HG03045 (cell line): Measurements from ENCODE around the gene LDB1.

Source experiments
- ATAC-seq: cut with Tn5 transposase; IDR thresholded peaks from one replicate; pipeline ENCODE4 v1.9.1; 2021; ENCODE audit warnings: mild to moderate bottlenecking, moderate library complexity; ENCODE audit not compliant: unreplicated experiment

Gene LDB1

DNA sequence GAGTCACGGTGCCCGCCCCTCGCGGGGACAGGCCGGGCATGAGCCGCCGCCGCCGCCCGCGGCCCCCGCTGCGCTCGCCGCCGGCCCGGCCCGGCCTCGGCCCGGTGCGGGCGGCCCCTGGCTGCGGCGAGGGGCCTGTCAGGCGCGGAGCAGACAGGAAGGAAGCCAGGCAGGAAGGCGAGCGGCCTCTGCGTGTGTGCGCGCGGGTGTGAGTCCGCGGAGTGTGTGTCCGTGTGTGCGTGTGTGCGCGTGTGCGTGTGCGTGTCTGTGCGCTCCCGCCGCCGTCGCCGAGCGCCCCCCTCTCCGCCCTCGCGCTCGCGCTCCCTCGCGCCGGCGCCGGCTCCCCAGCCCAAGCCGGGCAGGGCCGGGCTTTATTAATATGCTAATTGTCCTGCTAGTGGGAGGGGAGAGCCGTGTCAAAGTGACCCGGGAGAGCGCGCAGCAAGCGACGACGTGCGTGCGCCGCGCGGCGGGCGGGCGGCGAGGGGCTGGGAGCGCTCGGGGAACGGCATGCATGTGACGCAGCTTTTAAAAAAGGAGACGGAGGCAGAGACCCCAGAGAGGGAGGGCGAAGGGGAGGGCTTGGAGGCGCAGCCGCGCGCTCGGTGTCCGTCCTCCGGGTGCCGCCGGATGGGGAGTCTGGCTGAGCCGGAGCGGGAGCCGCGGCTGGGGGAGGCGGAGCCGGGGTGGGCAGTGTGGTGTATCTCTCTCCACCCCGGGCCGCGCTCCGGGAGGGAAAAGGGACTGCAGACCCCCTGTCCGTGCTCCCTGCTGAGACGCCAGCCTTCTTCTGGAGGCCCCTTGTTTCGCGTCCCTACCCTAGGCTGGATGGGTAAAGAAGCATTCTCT is at the start of gene LDB1:
Gene LDB1 (minus strand): TSS at position 227 of the 849 bp plus-strand sequence. CDS start 258 bp downstream, outside the sequence.
- ATAC-seq = peak; percentile 67

- ATAC-seq = no peak
Observed at GRCh38 chr10:102167861-102168260, 47.7 kb upstream of the LDB1 start.

- ATAC-seq = no peak
Observed at GRCh38 chr10:102163342-102163989, 43.3 kb upstream of the LDB1 start.

DNA sequence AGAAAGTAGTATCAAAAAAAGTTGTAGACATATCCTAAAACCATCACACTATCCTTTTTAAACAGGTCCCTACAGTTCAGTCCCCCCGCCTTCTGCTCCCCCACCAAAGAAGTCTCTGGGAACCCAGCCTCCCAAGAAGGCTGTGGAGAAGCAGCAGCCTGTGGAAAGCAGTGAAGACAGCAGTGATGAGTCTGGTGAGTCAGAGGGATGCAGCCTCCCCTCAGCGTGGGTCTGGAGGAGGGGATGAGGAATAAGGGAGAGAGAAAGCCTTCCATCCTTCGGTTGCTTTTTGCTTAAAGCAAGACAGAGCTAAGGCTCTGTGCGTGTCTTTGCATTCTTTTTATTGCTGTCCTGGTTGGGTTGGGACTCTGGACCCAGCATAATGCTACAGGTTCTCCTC is 39.7 kb upstream of the LDB1 start:
- no peak for ATAC-seq

DNA sequence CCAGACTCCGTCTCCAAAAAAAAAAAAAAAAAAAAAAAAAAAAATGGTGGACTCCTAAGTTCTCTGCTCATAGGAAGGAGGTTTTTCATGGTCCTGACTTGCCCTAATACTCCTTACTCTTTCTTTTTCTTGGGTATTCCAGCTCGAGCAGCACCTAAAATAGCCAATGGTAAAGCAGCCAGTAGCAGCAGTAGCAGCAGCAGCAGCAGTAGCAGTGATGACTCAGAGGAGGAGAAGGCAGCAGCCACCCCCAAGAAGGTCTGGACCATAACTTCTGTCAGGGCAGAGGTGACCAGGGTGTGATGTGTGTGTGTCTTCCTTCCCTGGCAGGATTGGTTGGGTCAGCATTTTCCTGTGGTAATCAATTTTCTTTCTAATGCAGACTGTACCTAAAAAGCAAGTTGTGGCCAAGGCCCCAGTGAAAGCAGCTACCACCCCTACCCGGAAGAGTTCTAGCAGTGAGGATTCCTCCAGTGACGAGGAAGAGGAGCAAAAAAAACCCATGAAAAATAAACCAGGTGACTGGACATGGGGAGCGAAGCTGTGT is 39.0 kb upstream of the LDB1 start:
- ATAC-seq = no peak

DNA sequence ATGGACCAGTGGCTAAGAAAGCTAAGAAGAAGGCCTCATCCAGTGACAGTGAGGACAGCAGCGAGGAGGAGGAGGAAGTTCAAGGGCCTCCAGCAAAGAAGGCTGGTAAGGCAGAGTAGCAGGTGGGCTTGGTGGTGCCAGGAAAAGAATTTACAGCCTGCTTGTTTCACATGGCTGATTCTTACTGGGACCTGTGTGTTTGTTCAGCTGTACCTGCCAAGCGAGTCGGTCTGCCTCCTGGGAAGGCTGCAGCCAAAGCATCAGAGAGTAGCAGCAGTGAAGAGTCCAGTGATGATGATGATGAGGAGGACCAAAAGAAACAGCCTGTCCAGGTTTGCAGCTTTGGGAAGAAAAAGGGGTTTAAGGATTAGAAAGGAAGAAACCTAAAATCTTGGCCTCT is 37.1 kb upstream of the LDB1 start:
- no peak for ATAC-seq

- ATAC-seq = no peak
Observed at GRCh38 chr10:102154466-102155116, 34.4 kb upstream of the LDB1 start.

DNA sequence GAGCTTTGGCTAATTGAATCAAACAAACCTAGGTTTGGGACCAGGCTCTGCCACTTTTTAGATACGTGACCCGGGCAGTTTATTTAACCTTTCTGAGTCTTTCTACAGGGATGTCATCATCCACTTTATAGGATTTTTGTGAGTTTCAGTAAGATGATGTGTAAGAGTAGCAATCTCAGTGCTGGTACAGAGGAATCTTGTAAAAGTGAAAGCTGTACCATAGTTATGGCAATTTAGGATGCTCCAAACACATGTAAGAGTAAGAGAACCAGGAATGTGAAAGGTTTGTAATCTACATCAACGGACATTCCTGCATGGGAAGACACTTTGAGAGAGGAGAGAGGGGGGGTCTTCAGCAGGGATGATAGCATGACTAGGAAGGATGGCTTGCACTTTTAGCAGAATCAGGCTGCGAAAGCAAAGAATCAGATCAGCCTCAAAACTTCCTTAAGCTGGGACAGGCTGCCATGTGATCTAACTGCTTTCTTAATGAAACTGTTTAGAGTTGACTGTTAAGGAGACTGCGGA is 33.0 kb upstream of the LDB1 start:
- ATAC-seq = no peak

DNA sequence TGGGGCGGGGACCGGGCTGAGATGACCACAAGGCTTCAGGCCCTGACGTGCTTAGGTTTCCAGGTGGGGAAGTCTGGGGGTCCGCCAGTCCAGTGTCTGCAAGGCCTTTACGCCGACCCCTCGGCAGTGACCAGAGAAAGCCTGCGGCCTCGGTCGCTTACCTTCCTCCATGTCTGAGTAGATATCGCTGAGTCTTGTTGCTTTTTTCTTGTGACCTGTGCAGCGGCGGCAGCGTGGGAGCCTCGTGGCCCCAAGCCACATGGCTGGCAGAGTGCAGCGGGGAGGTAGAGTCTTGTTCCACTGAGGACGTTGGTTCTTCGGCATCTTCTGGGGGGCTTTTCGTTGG is 32.4 kb upstream of the LDB1 start:
- peak; percentile 9 for ATAC-seq

DNA sequence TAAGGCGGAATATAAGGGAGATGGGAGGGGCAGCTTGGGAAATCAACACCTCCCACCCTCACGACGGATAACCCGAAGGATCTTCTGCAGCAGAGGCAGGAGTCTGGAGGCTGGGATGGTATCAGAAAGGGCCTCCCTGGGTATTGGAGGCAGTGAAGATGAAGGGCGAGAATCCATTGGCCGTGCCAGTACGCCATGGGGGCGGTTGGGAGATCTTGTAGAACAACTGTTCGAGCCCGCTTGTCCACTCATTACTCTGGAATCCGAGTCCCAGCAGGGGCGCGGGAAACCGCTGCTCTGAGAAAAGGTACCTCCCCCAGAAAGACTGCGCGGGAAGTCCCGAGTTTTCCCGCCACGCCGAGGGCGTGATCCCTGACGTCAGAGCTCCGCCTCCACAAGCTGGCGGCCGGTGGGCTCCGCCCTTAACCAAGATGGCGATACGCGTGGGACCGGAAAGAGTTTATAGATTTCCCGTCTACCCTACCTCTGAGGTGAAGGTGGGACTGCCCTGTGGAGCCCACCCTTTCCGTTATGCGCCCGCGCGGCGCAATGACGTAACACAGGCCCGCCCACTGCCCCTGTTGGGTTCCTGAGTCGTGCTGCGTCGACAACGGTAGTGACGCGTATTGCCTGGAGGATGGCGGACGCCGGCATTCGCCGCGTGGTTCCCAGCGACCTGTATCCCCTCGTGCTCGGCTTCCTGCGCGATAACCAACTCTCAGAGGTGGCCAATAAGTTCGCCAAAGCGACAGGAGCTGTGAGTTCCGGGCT is 31.8 kb upstream of the LDB1 start, which contains the start of gene NOLC1:
Gene NOLC1 (plus strand): TSS at position 616 of the 771 bp plus-strand sequence. CDS start 22 bp downstream, at position 638.
- peak; percentile 94 for ATAC-seq

DNA sequence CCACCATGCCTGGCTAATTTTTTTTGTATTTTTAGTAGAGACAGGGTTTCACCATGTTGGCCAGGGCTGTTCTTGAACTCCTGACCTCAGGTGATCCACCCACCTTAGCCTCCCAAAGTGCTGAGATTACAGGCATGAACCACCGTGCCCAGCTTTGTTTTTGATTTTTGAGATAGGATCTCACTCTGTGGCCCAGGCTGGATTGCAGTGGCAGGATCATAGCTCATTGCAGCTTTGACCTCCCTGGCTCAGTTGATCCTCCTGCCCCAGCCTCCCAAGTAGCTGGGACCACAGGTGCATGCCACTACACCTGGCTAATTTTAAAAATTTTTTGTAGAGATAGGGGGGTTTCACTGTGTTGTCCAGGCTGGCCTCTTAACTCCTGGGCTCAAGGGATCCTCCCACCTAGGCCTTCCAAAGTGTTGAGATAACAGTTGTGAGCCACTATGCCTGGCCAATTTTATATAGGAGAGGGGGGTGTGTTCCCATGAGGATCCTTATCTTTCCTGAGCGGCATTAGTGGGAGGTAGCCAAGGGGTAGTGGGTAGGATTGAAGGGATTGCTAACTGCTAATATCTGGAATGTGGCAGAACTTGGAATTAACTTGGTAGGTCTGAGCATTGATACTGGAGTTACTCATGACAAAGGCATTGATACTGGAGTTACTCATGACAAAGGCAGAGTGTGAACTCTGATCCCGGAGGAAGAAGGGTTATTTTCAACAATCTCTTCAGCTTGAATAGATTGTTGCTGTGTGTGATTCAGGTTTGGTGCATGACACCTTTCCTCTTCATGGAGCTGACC is 31.0 kb upstream of the LDB1 start:
- no peak for ATAC-seq

GRCh38 chr10:102148275-102148674 is 28.1 kb upstream of the LDB1 start:
- no peak for ATAC-seq

DNA sequence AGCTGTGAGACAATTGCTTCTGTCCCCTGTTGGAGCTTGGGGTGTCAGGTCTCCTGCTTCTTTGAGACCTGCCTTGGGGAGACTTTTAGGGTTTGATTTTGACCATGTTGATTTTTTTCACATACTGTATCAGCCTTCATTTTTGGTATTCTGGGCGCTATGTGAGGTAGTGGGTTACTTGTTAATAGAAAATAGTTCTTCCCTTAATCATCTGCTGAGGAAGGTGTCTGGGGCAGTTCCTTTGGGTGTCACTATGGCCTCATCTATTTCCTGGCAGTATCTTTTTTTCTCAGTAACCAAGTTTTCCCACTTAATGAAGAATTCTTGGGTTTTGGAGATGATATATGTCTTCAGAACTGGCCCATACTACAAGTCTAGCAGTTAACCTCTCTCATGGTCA is 27.4 kb upstream of the LDB1 start:
- no peak for ATAC-seq

- ATAC-seq = no peak
Observed at GRCh38 chr10:102146971-102147428, 26.8 kb upstream of the LDB1 start.

DNA sequence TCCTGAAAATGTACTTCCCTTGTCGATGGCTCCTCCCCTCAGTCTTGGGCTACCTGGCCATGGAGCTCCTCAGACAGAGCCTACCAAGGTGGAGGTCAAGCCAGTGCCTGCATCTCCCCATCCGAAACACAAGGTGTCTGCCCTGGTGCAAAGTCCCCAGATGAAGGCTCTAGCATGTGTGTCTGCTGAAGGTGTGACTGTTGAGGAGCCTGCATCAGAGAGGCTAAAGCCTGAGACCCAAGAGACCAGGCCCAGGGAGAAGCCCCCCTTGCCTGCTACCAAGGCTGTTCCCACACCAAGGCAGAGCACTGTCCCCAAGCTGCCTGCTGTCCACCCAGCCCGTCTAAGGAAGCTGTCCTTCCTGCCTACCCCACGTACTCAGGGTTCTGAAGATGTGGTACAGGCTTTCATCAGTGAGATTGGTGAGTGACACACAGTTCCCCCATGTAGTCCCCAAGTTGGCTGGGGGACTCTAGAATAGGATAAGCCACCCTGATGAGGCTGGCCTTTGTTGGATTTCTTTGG is 21.5 kb upstream of the LDB1 start:
- ATAC-seq = no peak

DNA sequence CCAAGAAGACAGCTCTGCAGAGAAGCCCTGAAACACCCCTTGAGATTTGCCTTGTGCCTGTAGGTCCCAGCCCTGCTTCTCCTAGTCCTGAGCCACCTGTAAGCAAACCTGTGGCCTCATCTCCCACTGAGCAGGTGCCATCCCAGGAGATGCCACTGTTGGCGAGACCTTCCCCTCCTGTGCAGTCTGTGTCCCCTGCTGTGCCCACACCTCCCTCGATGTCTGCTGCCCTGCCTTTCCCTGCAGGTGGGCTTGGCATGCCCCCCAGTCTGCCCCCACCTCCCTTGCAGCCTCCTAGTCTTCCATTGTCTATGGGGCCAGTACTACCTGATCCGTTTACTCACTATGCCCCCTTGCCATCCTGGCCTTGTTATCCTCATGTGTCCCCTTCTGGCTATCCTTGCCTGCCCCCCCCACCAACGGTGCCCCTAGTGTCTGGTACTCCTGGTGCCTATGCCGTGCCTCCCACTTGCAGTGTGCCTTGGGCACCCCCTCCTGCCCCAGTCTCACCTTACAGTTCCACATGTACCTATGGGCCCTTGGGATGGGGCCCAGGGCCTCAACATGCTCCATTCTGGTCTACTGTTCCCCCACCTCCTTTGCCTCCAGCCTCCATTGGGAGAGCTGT is 20.9 kb upstream of the LDB1 start:
- ATAC-seq = no peak

GRCh38 chr10:102140218-102140617 is 20.1 kb upstream of the LDB1 start:
- ATAC-seq = no peak

GRCh38 chr10:102139281-102140110 is 19.3 kb upstream of the LDB1 start:
- ATAC-seq = no peak
